Measurements from ENCODE around the gene MST1.

DNA sequence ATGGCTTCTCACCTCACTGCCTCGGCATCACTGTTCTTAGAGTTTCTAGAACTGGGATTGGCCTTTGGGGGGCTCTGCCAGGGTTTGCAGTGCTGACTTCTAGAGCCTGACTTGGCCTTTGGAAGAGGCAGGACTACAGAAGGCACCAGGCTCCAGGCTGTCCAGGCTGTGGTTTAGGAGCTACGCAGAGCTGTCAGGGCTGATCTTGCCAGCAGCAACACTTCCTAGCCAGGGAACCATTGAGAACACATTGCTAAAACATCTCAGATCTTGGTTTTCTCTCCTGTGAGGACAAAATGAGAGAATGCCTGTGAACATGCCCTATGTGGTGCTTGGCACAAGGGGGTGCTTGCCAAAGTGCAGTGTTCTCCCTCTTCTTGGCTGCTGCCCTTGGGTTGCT, 49.7 kb downstream of the MST1 start:
- TF ChIP-seq POLR2A (IDR thresholded peaks at IDR 0.05): no peak
- no peak for TF ChIP-seq POLR2AphosphoS5 (IDR thresholded peaks at IDR 0.05)
- no peak for TF ChIP-seq CTCF (IDR thresholded peaks at IDR 0.05)

Data from transverse colon (tissue), 4 donors.